Measurements from ENCODE around the gene DAB2.

Gene DAB2

GRCh38 chr5:39424736-39425637 lies at the start of gene DAB2:
Gene DAB2, minus strand, starts transcription at chr5:39424980. Its CDS starts 30,660 bp downstream, at chr5:39394320.
- DNase-seq, result peak; percentile 35

DNA sequence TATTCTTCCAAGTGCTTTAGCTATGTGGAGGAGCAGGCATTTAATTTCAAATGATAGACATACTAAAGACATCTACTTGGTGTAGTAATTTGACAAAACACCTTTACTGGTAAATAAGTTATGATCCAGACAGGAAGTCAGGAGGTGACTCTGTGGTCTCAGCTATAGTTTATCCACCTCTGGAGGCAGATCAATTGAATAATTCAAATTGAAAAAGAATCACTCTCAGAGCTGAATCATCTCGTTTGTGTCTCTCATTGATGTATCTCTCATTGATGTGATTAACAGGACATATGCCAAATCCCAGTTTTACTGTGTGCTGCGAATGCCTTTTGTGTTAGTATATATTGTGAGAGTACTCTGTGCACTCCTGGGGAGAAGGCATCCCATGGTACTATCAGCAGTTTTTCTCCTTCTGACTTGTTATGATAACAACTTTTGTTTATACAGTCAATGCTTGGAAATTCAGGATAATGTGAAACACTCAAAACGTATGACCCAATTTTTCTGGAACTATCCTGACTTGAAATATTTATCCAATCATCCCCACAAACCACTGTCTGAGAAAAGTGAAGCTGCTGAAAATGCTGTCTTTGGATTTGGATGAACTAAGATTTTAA lies 48.5 kb upstream of the DAB2 start:
- DNase-seq, result no peak

DNA sequence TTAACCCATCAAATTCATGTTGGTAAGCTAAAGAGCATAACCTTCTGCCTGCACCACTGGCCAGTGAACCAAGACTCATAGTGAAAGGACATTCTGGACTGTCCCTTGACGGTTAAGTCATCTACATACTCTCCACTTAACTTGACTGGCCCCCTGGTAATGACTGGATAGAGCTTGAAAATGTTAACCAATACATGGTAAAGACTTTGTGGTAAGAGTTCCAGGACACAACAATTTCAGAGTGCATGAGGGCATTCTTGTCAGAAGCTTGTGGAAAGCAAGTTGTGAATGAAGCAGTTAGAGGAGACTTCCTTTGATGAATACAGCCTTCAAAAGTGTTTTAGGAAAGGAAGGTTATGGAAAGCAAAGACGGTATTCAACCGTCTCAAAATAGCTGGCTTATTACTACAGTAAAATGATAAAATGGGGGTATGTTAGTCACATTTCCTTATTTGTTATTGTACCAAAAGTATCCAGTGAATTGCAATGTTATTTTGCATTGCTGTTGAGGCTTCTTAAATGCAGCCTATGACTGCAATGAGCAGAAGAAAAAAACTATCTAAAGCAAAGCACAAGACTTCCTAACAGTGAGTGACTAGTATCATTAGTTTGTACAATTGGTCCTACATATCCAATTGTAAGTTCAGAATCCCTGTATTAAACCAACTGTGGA lies 47.2 kb upstream of the DAB2 start:
- DNase-seq, result no peak

- no peak for DNase-seq
Measured at GRCh38 chr5:39470811-39471210, 46.0 kb upstream of the DAB2 start.

- DNase-seq, result no peak
Measured at GRCh38 chr5:39469777-39470415, 45.1 kb upstream of the DAB2 start.

DNA sequence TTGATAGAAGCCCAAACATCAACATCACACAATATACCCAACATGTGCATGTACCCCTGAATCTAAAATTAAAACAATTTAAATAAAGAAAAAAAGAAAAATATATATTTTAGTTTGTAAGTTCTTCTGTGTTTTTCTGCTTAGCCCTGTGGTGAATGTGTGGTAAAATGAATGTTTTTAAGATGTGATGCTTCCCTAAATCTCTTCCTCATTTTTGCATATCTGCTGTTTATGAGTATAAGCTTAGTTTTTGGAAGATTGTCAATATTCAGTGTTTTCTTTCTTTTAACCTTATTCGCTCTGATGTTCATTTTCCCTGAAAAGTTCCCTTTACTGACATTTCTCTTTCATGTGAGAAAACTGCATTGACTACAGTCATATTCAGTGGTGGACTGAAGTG lies 44.4 kb upstream of the DAB2 start:
- DNase-seq, result no peak

- DNase-seq, result no peak
Measured at GRCh38 chr5:39466846-39467245, 42.1 kb upstream of the DAB2 start.

DNA sequence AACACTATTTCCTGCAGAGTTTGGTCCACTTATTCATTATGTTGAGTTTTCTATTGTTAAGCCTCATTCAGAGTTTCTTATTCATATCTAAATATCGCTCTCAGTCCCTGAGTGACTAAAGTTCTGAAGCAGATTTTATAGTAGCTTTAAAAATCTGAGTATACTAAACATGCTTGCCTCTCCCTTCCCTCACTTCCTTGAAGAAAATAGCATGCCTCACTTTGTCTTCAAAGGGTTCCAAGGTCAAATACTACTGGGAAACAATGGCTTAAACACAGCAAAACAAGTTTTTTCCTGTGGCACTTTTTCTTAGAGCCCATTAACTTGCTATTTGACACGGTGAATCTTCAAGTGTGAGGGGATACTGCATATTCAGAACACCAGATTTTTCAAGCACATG lies 41.1 kb upstream of the DAB2 start:
- DNase-seq, result no peak

GRCh38 chr5:39465097-39465496 lies 40.3 kb upstream of the DAB2 start:
- DNase-seq, result no peak

DNA sequence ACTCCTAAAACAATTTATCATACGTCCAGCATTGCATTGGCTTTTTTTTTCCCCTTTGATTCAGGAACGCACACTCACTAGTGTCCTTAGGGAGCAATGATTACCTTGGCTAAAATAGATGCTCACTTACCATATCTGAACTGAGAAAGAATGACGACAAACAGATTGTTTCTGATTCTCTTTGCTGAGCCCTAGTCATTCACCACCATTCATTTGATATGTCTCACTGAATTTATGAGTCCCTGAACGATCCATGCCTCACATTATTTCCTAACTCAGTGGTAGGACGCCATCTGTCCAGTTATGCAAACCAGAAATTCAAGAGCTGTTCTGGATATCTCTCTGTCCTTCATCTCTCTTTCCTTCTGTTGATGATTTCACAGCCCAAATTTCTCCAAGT lies 39.3 kb upstream of the DAB2 start:
- DNase-seq, result no peak

DNA sequence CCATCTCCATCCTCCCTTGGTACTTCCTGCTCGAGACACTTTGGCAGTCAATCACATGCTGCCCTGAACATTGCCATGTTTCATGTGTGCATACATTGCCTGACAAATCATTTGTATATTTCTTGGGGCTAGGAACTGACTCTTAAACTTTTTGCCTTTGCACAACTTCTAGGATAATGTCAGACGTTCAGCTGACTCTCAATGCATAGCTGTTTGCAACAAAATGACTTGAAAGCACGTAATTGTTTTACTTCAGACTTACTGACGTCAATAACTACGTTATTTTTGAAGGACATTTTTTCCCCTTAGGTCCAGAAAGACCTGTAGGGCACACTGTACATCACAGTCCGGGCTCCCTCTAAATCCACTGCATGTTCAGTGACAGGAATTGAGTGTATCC lies 37.4 kb upstream of the DAB2 start:
- no peak for DNase-seq

- no peak for DNase-seq
Measured at GRCh38 chr5:39461007-39461682, 36.4 kb upstream of the DAB2 start.

- DNase-seq, result no peak
Measured at GRCh38 chr5:39459907-39460306, 35.1 kb upstream of the DAB2 start.

DNA sequence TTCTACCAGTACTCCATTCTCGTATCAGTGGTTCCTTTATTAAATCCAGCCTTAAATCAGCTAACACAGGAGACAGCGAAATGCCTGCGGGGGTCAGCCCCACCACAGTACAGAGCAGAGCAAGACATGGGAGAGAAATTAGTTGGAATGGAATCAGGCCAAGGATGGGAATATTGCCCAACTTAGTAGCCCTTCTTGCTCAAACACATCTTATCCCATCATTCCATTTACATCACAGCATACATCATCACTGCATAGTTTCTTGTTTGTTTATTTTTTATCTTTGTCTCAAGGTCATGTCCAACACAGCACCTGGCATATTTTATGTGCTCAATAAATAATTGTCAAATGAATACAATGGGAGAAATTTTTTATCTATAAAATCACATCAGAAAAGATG lies 34.3 kb upstream of the DAB2 start:
- DNase-seq, result no peak

- no peak for DNase-seq
Measured at GRCh38 chr5:39455645-39456044, 30.9 kb upstream of the DAB2 start.

- no peak for DNase-seq
Measured at GRCh38 chr5:39453606-39454005, 28.8 kb upstream of the DAB2 start.

DNA sequence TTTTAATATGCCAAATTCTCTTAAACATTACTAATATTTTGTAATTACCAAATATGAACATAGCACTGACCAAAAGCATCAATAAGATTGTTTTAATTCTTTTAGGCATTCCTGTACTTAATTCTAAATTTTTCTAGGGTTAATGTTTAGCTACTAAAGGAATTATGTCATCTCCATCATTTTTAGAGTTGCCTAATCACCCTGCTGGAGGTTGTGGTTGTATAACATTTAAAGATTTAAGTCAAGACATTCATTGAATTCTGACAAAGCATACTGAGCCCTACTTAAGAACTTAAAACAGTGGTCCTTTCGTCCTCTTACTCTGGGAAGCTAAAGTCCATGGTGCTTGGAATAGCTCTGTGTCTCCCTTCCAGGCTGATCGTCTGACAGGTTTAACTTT lies 28.1 kb upstream of the DAB2 start:
- DNase-seq, result no peak

GRCh38 chr5:39451276-39451941 lies 26.6 kb upstream of the DAB2 start:
- no peak for DNase-seq

DNA sequence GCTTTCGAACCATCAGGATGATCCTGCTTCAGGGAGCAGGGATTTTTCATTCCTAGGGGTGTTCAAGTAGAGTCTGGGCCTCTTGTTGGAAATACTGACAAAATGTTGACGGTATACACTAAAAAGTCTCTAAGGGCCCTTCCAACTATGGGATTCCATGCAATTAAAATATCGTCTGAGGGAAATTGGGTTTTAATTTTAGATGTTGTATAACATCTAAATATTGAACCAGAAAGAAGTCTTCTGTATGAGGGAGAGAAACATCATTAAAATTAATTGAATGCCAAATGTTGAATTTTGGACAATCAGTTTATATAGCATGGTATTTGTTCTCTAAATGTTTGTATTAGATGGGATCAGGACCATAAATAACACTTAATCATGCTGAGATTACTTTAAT lies 25.7 kb upstream of the DAB2 start:
- DNase-seq, result no peak

DNA sequence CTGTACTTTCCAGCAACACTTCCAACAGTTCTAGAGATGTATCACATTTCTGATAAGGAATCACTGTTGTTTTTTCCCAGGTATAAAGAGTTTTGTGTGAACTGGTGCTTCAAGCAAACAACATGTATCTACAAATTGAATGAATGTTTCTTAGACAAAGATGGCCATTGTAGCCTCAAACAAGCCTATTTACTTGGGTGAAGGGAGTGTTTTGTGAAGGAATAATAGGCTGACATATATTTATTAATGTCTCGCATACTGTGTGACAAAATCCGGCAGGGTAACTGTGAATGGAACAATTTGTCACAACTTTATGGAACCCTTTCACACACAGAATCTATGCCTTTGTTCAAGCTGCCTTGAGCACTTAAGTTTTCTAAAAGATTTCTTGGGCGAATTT lies 24.8 kb upstream of the DAB2 start:
- DNase-seq, result no peak

DNA sequence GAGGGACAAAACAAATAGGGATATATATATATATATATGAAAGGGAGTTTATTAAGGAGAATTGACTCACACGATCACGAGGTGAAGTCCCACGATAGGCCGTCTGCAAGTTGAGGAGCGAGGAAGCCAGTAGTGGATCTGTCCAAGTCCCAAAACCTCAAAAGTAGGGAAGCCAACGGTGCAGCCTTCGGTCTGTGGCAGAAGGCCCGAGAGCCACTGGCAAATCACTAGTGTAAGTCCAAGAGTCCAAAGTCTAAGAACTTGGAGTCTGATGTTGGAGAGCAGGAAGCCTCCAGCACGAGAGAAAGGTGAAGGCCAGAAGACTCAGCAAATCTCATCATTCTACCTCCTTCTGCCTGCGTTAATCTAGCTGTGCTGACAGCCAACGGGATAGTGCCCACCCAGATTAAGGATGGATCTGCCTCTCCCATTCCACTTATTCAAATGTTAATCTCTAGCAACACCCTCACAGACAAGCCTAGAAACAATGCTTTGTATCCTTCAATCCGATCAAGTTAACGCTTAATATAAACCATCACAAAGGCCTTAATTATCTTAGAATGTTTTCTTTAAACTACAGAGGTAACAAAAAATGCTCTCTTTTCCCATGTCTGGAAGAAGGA lies 23.8 kb upstream of the DAB2 start:
- DNase-seq, result no peak

GRCh38 chr5:39447968-39448367 lies 23.2 kb upstream of the DAB2 start:
- no peak for DNase-seq
